Measurements from ENCODE around the gene EIF4E3.

The EIF4E3 gene

GRCh38 chr3:71695000-71695482 lies 30.2 kb downstream of the EIF4E3 start:
- Histone ChIP-seq H3K27ac (replicated peaks) (no peak overlapping the region), H3K4me3 (replicated peaks; ENCODE audit: insufficient read depth, low read length) (no peak overlapping the region), H3K27me3 (ENCODE audit: insufficient read depth, poor library complexity, severe bottlenecking) (no peaks in the 10 kb centered on the region)
- DNase-seq (ENCODE audit: low read depth in 1 of 2, low spot score in 1 of 2): no peak
- no peak for TF ChIP-seq CTCF (IDR thresholded peaks at IDR 0.05; ENCODE audit: insufficient read depth, low read length)
- no peak for TF ChIP-seq POLR2AphosphoS5 (IDR thresholded peaks at IDR 0.05; ENCODE audit: low read depth)
- no peak for TF ChIP-seq SPI1 (IDR thresholded peaks at IDR 0.05; ENCODE audit: borderline replicate concordance, low read depth)
- TF ChIP-seq, protein P1, sequence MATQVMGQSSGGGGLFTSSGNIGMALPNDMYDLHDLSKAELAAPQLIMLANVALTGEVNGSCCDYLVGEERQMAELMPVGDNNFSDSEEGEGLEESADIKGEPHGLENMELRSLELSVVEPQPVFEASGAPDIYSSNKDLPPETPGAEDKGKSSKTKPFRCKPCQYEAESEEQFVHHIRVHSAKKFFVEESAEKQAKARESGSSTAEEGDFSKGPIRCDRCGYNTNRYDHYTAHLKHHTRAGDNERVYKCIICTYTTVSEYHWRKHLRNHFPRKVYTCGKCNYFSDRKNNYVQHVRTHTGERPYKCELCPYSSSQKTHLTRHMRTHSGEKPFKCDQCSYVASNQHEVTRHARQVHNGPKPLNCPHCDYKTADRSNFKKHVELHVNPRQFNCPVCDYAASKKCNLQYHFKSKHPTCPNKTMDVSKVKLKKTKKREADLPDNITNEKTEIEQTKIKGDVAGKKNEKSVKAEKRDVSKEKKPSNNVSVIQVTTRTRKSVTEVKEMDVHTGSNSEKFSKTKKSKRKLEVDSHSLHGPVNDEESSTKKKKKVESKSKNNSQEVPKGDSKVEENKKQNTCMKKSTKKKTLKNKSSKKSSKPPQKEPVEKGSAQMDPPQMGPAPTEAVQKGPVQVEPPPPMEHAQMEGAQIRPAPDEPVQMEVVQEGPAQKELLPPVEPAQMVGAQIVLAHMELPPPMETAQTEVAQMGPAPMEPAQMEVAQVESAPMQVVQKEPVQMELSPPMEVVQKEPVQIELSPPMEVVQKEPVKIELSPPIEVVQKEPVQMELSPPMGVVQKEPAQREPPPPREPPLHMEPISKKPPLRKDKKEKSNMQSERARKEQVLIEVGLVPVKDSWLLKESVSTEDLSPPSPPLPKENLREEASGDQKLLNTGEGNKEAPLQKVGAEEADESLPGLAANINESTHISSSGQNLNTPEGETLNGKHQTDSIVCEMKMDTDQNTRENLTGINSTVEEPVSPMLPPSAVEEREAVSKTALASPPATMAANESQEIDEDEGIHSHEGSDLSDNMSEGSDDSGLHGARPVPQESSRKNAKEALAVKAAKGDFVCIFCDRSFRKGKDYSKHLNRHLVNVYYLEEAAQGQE (IDR thresholded peaks at IDR 0.05; ENCODE audit: insufficient replicate concordance, low read depth): no peak
- TF ChIP-seq GABPA (IDR thresholded peaks at IDR 0.05; ENCODE audit: low read depth): no peak

DNA sequence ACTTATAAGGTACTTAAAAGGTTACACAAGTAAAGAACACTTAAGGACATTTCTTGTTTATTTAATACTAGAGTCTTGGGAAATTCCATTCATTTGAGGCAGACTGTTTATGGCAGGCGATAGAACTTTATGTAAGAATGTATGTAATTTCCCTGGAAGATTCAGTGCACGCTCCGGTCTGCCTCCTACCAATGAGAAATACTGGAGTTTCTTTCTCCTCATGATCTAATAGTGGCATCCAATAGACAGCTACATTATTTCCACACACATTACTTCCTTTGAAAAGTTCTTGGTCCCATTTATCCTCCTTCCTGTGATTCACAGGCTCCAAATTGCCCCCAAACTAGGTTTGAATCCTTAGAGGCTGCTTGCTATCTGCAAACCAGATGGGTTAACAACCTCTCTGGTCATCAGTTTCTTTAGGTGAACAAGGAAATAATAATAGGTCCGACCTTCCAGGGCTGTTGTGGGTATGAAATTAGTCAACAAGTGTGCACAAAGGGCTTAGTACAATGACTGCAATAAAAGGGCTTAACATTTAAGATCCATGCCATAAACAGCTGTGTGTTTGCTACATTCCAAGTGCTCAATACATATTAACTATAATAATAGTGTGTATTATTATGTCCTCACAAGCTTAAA lies 30.7 kb downstream of the EIF4E3 start:
- Histone ChIP-seq H3K27ac (replicated peaks) (no peak overlapping the region), H3K27me3 (ENCODE audit: insufficient read depth, poor library complexity, severe bottlenecking) (no peaks in the 10 kb centered on the region), H3K4me3 (replicated peaks; ENCODE audit: insufficient read depth, low read length) (no peak overlapping the region)
- no peak for DNase-seq (ENCODE audit: low read depth in 1 of 2, low spot score in 1 of 2)
- TF ChIP-seq CTCF (IDR thresholded peaks at IDR 0.05; ENCODE audit: insufficient read depth, low read length) (no peak), SPI1 (IDR thresholded peaks at IDR 0.05; ENCODE audit: borderline replicate concordance, low read depth) (no peak), GABPA (IDR thresholded peaks at IDR 0.05; ENCODE audit: low read depth) (no peak), POLR2AphosphoS5 (IDR thresholded peaks at IDR 0.05; ENCODE audit: low read depth) (no peak)
- TF ChIP-seq, protein P1 (IDR thresholded peaks at IDR 0.05; ENCODE audit: insufficient replicate concordance, low read depth): no peak

DNA sequence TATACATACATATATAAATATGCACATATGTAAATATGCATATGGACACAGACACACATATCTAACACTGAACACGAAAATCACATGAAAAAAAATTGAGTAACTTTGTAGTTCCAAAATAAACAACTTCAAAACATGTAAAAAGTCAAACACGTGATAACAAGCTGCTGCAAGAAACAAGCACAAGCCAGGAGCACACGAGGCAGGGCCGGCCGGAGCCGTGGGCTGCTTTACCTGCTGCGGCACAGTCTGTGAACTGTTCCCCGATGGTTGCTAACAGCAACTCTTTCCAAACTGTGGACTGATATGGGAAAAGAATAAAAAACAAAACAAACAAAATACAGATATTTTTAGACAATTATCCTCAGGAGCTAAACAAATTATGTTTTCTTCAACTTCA lies 31.6 kb downstream of the EIF4E3 start:
- Histone ChIP-seq H3K27me3 (ENCODE audit: insufficient read depth, poor library complexity, severe bottlenecking) (no peaks in the 10 kb centered on the region), H3K27ac (replicated peaks) (no peak overlapping the region), H3K4me3 (replicated peaks; ENCODE audit: insufficient read depth, low read length) (no peak overlapping the region)
- TF ChIP-seq POLR2AphosphoS5 (IDR thresholded peaks at IDR 0.05; ENCODE audit: low read depth): no peak
- TF ChIP-seq, protein P1 (IDR thresholded peaks at IDR 0.05; ENCODE audit: insufficient replicate concordance, low read depth): no peak
- no peak for TF ChIP-seq SPI1 (IDR thresholded peaks at IDR 0.05; ENCODE audit: borderline replicate concordance, low read depth)
- TF ChIP-seq GABPA (IDR thresholded peaks at IDR 0.05; ENCODE audit: low read depth): no peak
- TF ChIP-seq CTCF (IDR thresholded peaks at IDR 0.05; ENCODE audit: insufficient read depth, low read length): no peak
- no peak for DNase-seq (ENCODE audit: low read depth in 1 of 2, low spot score in 1 of 2)
